ENCODE results near the gene PYGM. TPM values are rescaled to one million over a fixed set of nuclear protein-coding genes. Genes with fewer than 3 reads are reported as not detected.

Gene PYGM
- total RNA-seq, 1 experiment from 2014 or later: 3.6 TPM

- peak within 1 kb of the TSS; percentile 87 for H3K9ac ChIP-seq (ENCODE audit: extremely low read depth, insufficient read length, low read length)
- H2BK20ac ChIP-seq (ENCODE audit: low read depth, low read length, poor library complexity, severe bottlenecking): no peak within 1 kb of the TSS
- no peak within 1 kb of the TSS for H4K5ac ChIP-seq (ENCODE audit: insufficient read length, low read depth, low read length)
- H3K4me2 ChIP-seq (ENCODE audit: insufficient read depth, insufficient read length, low read length): peak within 1 kb of the TSS; percentile 81
- no peaks in the 10 kb centered on the region for H4K20me1 ChIP-seq (ENCODE audit: control insufficient read depth, insufficient read depth, insufficient read length)
- WGBS (ENCODE audit: extremely low coverage, insufficient read length, low lambda C conversion rate): no CpG with 5 or more reads among the region's 80 CpGs
- DNase-seq: peak; percentile 99
- H3K56ac ChIP-seq (ENCODE audit: insufficient read length, low read depth, low read length): no peak within 1 kb of the TSS
- H3K79me1 ChIP-seq (ENCODE audit: insufficient read depth, low read depth, low read length, poor library complexity, severe bottlenecking): peaks cover 3% of the 10 kb centered on the region
- no peak within 1 kb of the TSS for H2AK5ac ChIP-seq (ENCODE audit: insufficient read length, low read length)
- H3K27ac ChIP-seq (ENCODE audit: insufficient read length, low read depth, low read length): peak within 1 kb of the TSS; percentile 42
- H3K4me1 ChIP-seq (ENCODE audit: insufficient read depth, low read length): no peaks in the 10 kb centered on the region
- peak within 1 kb of the TSS; percentile 98 to 100 (median 99) for H3K27ac Mint-ChIP-seq
- H2BK120ac ChIP-seq (ENCODE audit: low read depth, low read length, poor library complexity, severe bottlenecking): no peak within 1 kb of the TSS
- H3K4me1 Mint-ChIP-seq: peaks cover 23 to 39% of the 10 kb centered on the region in 2 experiments
- no peak within 1 kb of the TSS for H3K23ac ChIP-seq (ENCODE audit: insufficient read length, low read depth, low read length)
- H3T11ph ChIP-seq (ENCODE audit: low read length): no peak within 1 kb of the TSS
- H2BK15ac ChIP-seq (ENCODE audit: low read depth, low read length): no peak within 1 kb of the TSS
- H3K27me3 Mint-ChIP-seq (ENCODE audit: low read depth): no peaks in the 10 kb centered on the region
- no peaks in the 10 kb centered on the region for H3K23me2 ChIP-seq (ENCODE audit: insufficient read length, low read depth, low read length, poor library complexity, severe bottlenecking)
- no peaks in the 10 kb centered on the region for H3K9me3 ChIP-seq (ENCODE audit: control insufficient read depth, low read depth, low read length)
- H3K9me3 Mint-ChIP-seq: no peaks in the 10 kb centered on the region; a peak in 1 of 5 replicates
- H3K27me3 ChIP-seq (ENCODE audit: insufficient read depth, low read length): no peaks in the 10 kb centered on the region
- no peak within 1 kb of the TSS for H4K8ac ChIP-seq (replicated peaks; ENCODE audit: insufficient read length, low read depth, low read length)
- H2AFZ ChIP-seq (ENCODE audit: low read length): no peak within 1 kb of the TSS
- H4K91ac ChIP-seq (ENCODE audit: insufficient read length, low read depth, low read length): no peak within 1 kb of the TSS
- peaks cover 36 to 42% (median 39%) of the 10 kb centered on the region in 3 experiments for H3K36me3 Mint-ChIP-seq (ENCODE audit: insufficient read depth in 1 of 3, low read depth in 3 of 3)
- H3K18ac ChIP-seq (ENCODE audit: insufficient read length, low read depth, low read length): peak within 1 kb of the TSS; percentile 92
- peak within 1 kb of the TSS; percentile 96 for H3K14ac ChIP-seq (ENCODE audit: insufficient read depth, low read length)
- peak within 1 kb of the TSS; percentile 90 to 95 for H3K4me3 Mint-ChIP-seq
- H3K4ac ChIP-seq (ENCODE audit: low read depth, low read length): no peak within 1 kb of the TSS; the same call in 1 of the 2 replicates
- TF ChIP-seq CTCF (conservative IDR thresholded peaks at IDR 0.05): peak; percentile 19; the same call in 2 of the 3 replicates
- no peak within 1 kb of the TSS for H2BK12ac ChIP-seq (ENCODE audit: insufficient read length, low read depth, low read length)
- peaks cover 23% of the 10 kb centered on the region for H3K79me2 ChIP-seq (ENCODE audit: insufficient read depth, low read length)
- no peak within 1 kb of the TSS for H2BK5ac ChIP-seq (ENCODE audit: insufficient read length, low read length)
Measured at GRCh38 chr11:64778473-64779298, 18.9 kb upstream of the PYGM start, which contains the start of gene SF1. SF1 (minus strand) TSS chr11:64778542; CDS start chr11:64778392, 150 bp downstream.

All from H9 (cell line).